ENCODE measurements around the gene CGB3.

CGB3 gene

GRCh38 chr19:48988286-48988685 lies 35.8 kb downstream of the CGB3 start:
- no peak for DNase-seq (ENCODE audit: low read depth)

- no peak for DNase-seq (ENCODE audit: low read depth)
Measured at GRCh38 chr19:48987323-48987722, 36.8 kb downstream of the CGB3 start.

GRCh38 chr19:48986211-48986610 lies 37.9 kb downstream of the CGB3 start:
- no peak for DNase-seq (ENCODE audit: low read depth)

GRCh38 chr19:48985711-48986110 lies 38.4 kb downstream of the CGB3 start:
- DNase-seq (ENCODE audit: low read depth) = no peak

- no peak for DNase-seq (ENCODE audit: low read depth)
Measured at GRCh38 chr19:48982280-48982679, 41.9 kb downstream of the CGB3 start.

GRCh38 chr19:48977061-48977460 lies 47.1 kb downstream of the CGB3 start:
- DNase-seq (ENCODE audit: low read depth) = no peak

- no peak for DNase-seq (ENCODE audit: low read depth)
Measured at GRCh38 chr19:48975947-48976847, 47.9 kb downstream of the CGB3 start.
